Gastrocnemius medialis (tissue), 4 donors: ENCODE measurements around the gene PDRG1.

Experiments used
- POLR2A ChIP-seq, 2 donors: fragments of 450-650 bp; IDR thresholded peaks; one replicate each; pipeline ENCODE4 v1.6.1; 2017; ENCODE audit warnings: antibody characterized with exemption in 2 of 2, mild to moderate bottlenecking in 2 of 2, moderate library complexity in 2 of 2
- TF ChIP-seq, protein P1 (sequence below), 5 experiments: fragments of 450-650 bp in 3 of 5; fragments of 200-600 bp in 2 of 5; sonication (generic) in 2 of 5; IDR thresholded peaks in 4 of 5; conservative IDR thresholded peaks in 1 of 5; 1 replicate in 4 of 5; 2 replicates in 1 of 5; pipeline ENCODE4 v1.5.1; 2016 to 2019; ENCODE audit warnings: antibody characterized with exemption in 5 of 5, mild to moderate bottlenecking in 3 of 5, moderate library complexity in 3 of 5

DNA sequence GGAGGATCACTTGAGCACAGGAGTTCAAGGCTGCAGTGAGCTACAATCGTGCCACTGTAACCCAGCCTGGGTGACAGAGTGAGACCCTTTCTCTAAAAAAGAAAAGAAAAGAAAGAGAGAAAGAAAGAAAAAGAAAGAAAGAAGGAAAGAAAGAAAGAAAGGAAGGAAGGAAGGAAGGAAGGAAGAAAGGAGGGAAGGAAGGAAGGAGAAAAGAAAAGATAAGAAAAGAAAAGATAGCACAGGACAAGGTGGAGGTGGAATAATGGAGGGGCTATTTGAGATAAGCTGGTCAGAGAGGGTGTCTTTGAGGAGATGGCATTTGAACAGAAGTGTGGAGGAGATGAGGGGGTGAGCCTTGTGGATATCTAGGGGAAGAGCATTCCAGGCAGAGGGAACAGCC, 2.7 kb upstream of the PDRG1 start:
- TF ChIP-seq, protein P1, sequence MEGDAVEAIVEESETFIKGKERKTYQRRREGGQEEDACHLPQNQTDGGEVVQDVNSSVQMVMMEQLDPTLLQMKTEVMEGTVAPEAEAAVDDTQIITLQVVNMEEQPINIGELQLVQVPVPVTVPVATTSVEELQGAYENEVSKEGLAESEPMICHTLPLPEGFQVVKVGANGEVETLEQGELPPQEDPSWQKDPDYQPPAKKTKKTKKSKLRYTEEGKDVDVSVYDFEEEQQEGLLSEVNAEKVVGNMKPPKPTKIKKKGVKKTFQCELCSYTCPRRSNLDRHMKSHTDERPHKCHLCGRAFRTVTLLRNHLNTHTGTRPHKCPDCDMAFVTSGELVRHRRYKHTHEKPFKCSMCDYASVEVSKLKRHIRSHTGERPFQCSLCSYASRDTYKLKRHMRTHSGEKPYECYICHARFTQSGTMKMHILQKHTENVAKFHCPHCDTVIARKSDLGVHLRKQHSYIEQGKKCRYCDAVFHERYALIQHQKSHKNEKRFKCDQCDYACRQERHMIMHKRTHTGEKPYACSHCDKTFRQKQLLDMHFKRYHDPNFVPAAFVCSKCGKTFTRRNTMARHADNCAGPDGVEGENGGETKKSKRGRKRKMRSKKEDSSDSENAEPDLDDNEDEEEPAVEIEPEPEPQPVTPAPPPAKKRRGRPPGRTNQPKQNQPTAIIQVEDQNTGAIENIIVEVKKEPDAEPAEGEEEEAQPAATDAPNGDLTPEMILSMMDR (IDR thresholded peaks at IDR 0.05 in 4 of 5, conservative IDR thresholded peaks at IDR 0.05 in 1 of 5) = no peak
- TF ChIP-seq POLR2A (IDR thresholded peaks at IDR 0.05) = no peak
